KBM-7 (cell line): ENCODE results near the gene TMEM200A.
"Not testable (repeated sequence)": the region's sequence is repeated elsewhere in the genome, so short reads cannot be mapped to it uniquely, and the experiment has no call there.

Experiments used
- DNase-seq: peaks from one replicate; pipeline ENCODE4 v3.0.0-alpha.2; 2015
- in situ Hi-C: fragments of 300-500 bp; cut with MboI; formaldehyde crosslinking; loops from 2 replicates; pipeline ENCODE4 v1.14.3; 2020; ENCODE audit warnings: low sequenced_read_pairs, low pct_unique_long_range_greater_than_20kb, mixed read lengths

TMEM200A gene

DNA sequence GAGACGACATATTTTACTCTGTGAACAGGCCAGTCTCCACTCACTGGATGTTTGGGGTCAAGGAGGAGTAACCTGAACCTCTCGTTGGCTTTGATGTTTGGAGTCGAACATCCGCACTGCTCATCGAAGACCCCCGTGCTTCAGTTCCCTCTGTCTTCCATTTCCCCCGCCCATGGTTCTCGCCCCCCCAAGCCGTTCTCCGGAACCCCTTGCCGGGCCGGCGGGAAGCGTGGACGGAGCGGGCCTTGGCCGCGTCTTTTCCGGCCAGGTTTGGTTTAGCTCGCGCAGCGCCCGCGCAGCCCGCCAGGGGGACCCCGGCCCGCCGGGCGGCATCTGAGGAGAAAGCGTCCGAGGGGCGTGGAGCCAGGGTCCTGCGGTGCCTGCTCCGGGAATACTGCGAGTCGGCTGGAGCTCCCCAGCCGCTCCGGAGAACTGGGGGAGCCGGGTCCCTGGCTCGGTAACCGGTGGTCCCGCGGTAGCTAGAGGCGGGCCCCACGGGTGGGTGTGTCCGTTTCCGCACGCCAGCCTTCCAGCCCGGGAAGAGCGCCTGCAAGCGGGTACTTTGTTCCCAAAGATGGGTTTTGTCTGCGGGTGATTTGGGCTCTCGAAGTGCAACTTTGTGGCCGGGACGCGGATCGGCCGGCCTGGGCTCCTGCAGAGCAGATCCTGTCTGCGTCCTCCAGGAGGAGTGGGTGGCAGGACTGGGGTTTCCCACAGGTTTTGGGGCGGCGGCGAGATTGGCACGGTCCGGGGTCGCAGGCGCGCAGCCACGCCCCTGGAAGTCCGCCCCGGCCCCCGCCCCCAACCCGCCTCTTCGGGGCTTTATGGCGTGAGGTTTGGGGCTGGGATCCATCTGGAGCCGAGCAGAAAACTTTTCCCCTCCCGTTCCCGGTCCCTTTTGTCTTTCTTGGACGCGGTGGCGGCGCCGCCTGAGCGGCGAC, at the start of gene TMEM200A:
Gene TMEM200A, plus strand, starts transcription at position 852 of the 941 bp plus-strand sequence. CDS start 74,406 bp downstream, outside the sequence.
- peak; percentile 66 for DNase-seq
- in situ Hi-C loops = no loop called here

- in situ Hi-C loops = loop anchor here (25.0 kb wide), 1 partner anchor 516 kb away; the partner anchor contains the start of gene SMLR1
Observed at GRCh38 chr6:130320908-130321307, 44.9 kb upstream of the TMEM200A start.

DNA sequence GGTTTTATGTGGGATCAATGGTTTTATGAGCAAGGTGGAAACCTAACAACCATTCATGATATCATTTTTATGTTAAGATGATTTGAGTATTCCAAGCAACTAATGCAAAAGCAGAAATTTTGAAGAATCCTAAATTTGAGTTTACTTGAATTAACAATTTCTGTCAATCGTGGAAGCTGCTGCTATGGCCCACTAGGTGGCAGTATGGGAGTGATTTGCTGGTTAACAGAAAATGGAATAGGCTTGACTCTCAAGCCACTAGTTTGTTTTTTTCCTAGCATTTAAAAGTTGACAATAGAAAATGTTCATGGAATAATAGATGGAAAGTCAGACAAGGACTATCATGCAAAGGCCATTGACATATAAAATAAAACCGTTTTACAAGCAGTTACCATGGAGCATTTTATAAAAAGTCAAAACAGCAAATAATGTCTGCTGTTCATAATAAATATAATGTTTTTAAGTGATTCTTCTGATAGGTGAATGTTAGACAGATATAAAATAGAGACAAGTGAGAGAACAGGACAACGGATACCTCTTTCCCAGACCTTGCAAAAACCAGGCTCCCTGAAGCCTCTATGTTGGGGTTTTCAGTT, 43.0 kb upstream of the TMEM200A start:
- in situ Hi-C loops = loop anchor here (25.0 kb wide), 1 partner anchor 515 kb away; the partner anchor contains the start of gene SMLR1
- peak; percentile 49 for DNase-seq

More at GRCh38 chr6:130320908-130321307, 44.9 kb upstream of the TMEM200A start:
- DNase-seq = no peak

DNA sequence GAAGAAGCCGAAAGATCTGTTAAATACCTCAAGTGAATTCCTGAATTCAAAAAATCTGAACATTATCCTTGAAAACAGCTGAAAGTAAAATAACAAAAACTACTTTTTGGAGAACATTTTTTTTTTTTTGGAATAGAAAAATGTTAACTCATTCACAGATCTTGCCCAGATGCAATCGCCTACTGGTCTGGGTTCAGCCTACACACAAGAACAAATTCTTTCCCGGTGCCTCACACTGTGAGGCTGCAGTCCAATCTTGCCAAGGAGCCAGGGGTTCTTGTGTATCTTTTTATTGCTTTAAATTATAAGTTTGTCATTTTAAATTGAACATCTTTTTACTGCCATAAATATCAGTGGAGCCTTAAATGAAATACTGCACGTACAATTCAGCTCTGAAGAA, 41.2 kb upstream of the TMEM200A start:
- DNase-seq = no peak
- in situ Hi-C loops = loop anchor here (25.0 kb wide), 1 partner anchor 513 kb away; the partner anchor contains the start of gene SMLR1

DNA sequence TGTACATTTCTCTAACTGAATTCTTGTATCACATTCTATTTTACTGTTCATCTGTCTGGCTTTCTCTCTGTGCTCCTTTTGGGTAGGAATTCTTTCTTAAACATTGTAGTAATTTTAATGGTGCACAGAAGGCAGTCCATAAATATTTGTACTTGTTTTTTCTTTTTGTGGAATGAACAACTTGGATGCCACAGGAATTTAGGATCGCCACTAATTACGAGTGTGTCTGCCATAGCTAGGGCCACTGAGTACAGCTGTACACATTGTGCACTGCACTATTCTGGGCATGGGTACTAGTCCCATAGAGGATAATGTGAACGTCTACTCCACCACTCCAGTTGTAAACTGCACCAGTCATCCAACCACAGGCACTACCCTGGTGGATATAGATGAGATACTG, 39.3 kb upstream of the TMEM200A start:
- no peak for DNase-seq
- in situ Hi-C loops = no loop called here

DNA sequence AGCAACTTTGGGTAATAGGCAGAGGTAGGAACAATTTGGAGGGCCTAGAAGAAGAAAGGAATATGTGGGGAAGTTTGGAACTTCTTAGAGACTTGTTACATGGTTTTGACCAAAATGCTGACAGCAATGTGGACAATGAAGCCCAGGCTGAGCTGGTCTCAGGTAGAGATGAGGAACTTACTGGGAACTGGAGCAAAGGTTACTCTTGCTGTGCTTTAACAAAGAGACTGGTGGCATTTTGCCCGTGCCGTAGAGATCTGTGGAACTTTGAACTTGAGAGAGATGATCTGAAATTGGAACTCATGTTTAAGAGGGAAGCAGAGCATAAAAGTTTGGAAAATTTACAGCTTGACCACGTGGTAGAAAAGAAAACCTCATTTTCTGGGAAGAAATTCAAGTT, 28.3 kb upstream of the TMEM200A start:
- DNase-seq = no peak
- in situ Hi-C loops = no loop called here

GRCh38 chr6:130346324-130346723, 19.5 kb upstream of the TMEM200A start:
- DNase-seq, in situ Hi-C loops: not testable (repeated sequence)

GRCh38 chr6:130354322-130354721, 11.5 kb upstream of the TMEM200A start:
- DNase-seq = no peak
- in situ Hi-C loops = no loop called here

DNA sequence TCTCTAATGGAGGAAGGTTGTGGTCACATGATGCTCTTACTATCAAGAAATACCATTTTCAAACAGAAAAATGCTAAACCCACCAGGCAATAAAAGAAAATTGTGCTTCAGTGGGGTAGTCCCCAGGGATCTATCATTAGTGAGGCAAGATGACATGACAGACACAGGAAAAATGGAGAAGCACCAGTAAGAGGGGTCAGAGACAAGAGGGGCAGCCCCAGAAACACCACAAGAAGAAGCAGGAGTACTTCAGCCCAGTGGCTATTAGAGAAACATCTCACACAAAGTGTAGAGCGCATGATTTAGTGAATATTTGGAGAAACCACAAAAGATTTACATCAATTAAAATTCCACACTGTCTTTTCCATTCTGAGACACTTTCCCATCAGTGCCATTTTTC, 10.2 kb upstream of the TMEM200A start:
- in situ Hi-C loops = no loop called here
- no peak for DNase-seq

GRCh38 chr6:130357436-130357835, 8.4 kb upstream of the TMEM200A start:
- no peak for DNase-seq

GRCh38 chr6:130359736-130360135, 6.1 kb upstream of the TMEM200A start:
- DNase-seq = no peak

More at GRCh38 chr6:130357436-130357835, 8.4 kb upstream of the TMEM200A start:
- in situ Hi-C loops = no loop called here

DNA sequence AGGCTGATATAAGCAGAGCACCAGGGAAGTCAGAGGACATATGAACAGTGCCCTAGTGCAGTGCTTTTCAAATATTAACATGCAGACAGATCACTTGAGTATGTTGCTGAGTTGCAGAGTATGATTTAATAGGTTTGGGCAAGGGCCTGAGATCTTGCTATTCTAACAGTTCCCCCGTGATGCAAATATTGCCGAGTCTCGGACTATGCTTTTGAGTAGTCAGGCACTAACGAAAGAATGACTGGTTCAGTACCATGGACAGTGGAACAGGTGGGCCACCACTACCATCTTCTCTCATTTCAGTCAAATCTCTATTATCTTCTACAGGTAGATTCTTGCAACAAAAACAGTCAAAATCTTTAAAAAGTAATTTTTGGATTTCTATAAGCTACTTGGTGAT, 3.7 kb upstream of the TMEM200A start:
- DNase-seq = no peak
- in situ Hi-C loops = no loop called here

More at GRCh38 chr6:130359736-130360135, 6.1 kb upstream of the TMEM200A start:
- in situ Hi-C loops = no loop called here

GRCh38 chr6:130364224-130364780, 1.5 kb upstream of the TMEM200A start:
- in situ Hi-C loops = no loop called here
- DNase-seq = no peak

DNA sequence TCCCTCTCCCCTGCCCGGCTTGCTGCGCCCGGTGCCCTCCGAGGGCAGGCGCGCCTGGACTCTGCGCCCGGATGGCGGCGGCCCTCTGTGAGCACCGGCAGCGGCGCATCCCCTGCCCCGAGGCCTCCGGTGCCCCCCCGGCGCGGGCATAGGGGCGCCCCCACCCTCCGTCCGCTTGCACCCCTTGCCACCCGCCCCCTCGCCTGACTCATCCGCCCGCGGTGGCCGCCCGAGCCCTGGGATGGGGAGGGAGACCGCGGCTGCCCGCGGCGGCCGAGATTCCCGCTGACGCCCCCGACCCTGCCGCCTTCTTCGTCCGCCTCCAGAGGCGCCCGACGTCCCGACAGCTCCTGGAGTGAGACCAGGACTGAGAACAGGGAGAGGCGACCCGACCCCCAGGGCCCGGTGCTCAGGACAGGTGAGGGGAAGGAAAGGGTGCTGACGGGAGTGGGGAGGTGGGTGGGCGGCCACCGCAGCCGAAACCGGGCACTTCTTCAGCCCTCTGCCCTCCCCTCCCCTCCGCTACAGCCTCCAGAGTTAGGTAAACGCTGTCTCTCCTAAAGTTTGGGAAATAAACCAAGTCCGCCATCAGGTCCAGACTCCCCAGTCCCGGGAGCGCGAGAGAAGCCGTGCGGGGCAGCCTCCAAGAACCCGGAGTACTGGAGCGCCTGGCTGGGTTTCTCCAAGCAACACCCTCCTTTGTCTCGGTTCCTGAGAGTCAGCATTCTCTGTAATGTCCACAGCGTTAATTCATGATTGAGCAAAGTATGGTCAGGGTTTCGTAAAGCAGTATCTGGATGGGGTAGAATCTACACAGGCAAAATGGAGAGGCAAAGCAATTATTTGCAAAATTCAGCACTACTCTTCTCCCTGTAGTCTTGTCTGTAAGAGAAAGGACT, 539 bp downstream of the TMEM200A start:
- DNase-seq = peak; percentile 13
- in situ Hi-C loops = no loop called here

GRCh38 chr6:130367767-130368166, 1.9 kb downstream of the TMEM200A start:
- DNase-seq = no peak
- in situ Hi-C loops = no loop called here

DNA sequence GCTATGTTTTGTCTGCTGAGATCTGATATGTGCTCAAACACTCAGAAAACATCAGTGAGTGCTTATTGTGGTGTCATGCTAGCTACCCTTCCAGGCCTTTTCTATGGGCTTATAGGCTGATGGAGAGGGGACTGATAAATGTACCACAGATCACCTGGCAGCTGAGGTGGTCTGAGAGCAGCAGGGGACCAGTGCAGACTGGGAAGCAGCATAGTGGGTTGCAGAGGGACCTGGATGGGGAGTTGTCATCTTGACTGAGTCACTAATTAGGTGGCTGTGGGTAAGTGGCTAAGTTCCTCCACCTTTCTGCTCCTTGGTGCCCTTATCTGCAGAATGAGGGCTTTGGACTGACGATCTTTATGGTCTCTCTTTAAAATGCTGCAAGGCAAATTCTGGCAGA, 2.8 kb downstream of the TMEM200A start:
- in situ Hi-C loops = no loop called here
- no peak for DNase-seq

DNA sequence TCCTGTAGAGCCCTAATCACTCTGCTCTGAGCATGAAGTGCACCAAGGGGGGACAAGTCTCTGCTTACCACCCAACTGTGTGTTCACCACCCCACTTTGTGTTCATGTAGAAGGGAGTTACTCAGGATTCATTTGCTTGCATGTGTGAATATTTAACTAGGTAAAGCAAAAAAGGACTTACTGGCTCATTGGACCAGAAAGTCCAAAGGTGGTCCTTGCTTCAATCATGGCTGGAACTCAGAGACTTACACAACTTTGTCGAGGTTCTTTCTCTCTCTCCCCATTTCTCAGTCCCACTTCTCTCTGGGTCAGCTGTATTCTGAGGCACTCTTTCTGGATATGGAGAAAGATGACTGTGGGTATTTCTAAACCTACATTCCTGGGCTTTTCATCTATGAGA, 4.0 kb downstream of the TMEM200A start:
- in situ Hi-C loops = no loop called here
- DNase-seq = no peak

DNA sequence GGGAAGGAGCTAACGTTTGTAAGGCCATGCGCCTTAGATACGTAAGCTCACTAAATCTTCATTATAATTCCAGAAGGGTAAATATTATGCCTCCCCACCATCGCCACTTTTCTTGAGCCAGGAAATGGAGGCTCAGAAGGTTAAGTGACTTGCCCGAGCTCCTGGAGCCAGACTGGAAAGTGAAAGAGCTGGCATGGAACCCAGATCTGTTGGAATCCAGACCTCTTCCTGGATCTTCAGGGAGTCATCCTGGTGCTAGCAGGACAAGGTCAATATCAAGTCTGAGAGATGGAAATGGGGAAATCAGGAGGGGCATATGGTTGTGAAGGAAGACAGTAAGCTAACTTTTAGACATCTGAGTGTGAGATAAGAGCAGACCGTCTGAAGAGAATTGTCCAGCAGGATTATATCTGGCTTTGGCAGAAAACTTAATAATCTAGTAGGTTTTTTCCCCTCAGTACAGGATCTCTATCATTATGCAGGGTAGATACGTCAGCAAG, 6.2 kb downstream of the TMEM200A start:
- no peak for DNase-seq
- in situ Hi-C loops = no loop called here

DNA sequence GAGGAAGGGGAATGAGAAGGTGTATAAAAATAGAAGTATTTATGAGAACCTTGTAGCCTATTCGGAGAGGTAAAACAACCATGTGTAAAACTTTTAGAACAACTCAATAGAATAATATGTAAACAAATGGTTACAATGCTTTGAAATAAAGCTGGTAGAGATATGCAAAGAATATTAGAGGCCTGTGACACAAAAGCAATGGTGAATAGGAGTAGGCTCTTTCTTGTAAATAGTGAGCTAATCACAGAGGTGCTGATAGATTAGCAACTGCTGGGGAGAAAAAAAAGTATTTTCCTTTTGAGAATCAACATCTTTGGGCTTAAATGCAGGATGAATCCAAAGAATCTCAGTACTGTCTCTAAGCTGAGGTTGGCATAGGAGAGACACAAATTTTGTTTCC, 7.0 kb downstream of the TMEM200A start:
- no peak for DNase-seq
- in situ Hi-C loops = no loop called here
